Measurements from ENCODE around the gene LLCFC1.

Gene LLCFC1

GRCh38 chr7:142945001-142945400 is 5.7 kb downstream of the LLCFC1 start:
- DNase-seq (ENCODE audit: low read depth) = no peak
- no peak for TF ChIP-seq CTCF (IDR thresholded peaks at IDR 0.05; ENCODE audit: control insufficient read depth, insufficient read depth, low read depth, low read length, missing control alignments)
- no peak overlapping the region for H3K4me3 ChIP-seq (ENCODE audit: control insufficient read depth, low read depth, low read length)

- H3K4me3 ChIP-seq (ENCODE audit: control insufficient read depth, low read depth, low read length) = no peak overlapping the region
- TF ChIP-seq CTCF (IDR thresholded peaks at IDR 0.05; ENCODE audit: control insufficient read depth, insufficient read depth, low read depth, low read length, missing control alignments) = no peak
- no peak for DNase-seq (ENCODE audit: low read depth)
These were observed 9.3 kb downstream of the LLCFC1 start for GRCh38 chr7:142948603-142949002.

- no peak overlapping the region for H3K4me3 ChIP-seq (ENCODE audit: control insufficient read depth, low read depth, low read length)
- no peak for TF ChIP-seq CTCF (IDR thresholded peaks at IDR 0.05; ENCODE audit: control insufficient read depth, insufficient read depth, low read depth, low read length, missing control alignments)
These were observed 11.0 kb downstream of the LLCFC1 start for GRCh38 chr7:142950235-142950634.

GRCh38 chr7:142954680-142955268 is 15.5 kb downstream of the LLCFC1 start:
- no peak for TF ChIP-seq CTCF (IDR thresholded peaks at IDR 0.05; ENCODE audit: control insufficient read depth, insufficient read depth, low read depth, low read length, missing control alignments)
- no peak for DNase-seq (ENCODE audit: low read depth)
- no peak overlapping the region for H3K4me3 ChIP-seq (ENCODE audit: control insufficient read depth, low read depth, low read length)

More at GRCh38 chr7:142950235-142950634, 11.0 kb downstream of the LLCFC1 start:
- no peak for DNase-seq (ENCODE audit: low read depth)

- no peak for TF ChIP-seq CTCF (IDR thresholded peaks at IDR 0.05; ENCODE audit: control insufficient read depth, insufficient read depth, low read depth, low read length, missing control alignments)
- no peak for DNase-seq (ENCODE audit: low read depth)
- no peak overlapping the region for H3K4me3 ChIP-seq (ENCODE audit: control insufficient read depth, low read depth, low read length)
These were observed 17.8 kb downstream of the LLCFC1 start for GRCh38 chr7:142956951-142957623.

GRCh38 chr7:142957723-142958122 is 18.4 kb downstream of the LLCFC1 start:
- H3K4me3 ChIP-seq (ENCODE audit: control insufficient read depth, low read depth, low read length) = no peak overlapping the region
- DNase-seq (ENCODE audit: low read depth) = no peak
- TF ChIP-seq CTCF (IDR thresholded peaks at IDR 0.05; ENCODE audit: control insufficient read depth, insufficient read depth, low read depth, low read length, missing control alignments) = no peak
